HepG2 (cell line): ENCODE results near the gene SEC62.

Source experiments
- ERF ChIP-seq: IDR thresholded peaks from 2 replicates; pipeline ENCODE4 v1.6.1; 2018; ENCODE audit warnings: missing biosample characterization, missing genetic modification reagents
- ZNF747 ChIP-seq: sonication (generic); formaldehyde crosslinking; IDR thresholded peaks from 2 replicates; pipeline ENCODE4 v1.8.1; 2023; ENCODE audit warnings: missing genetic modification reagents, mild to moderate bottlenecking, borderline replicate concordance
- TF ChIP-seq, protein P1 (sequence below), 2 experiments: fragments of 450-650 bp in 1 of 2; sonication (generic) in 1 of 2; formaldehyde crosslinking in 1 of 2; IDR thresholded peaks; 2 replicates each; pipeline versions ENCODE4 v1.6.1 to v1.8.0; 2016 to 2022; ENCODE audit warnings: antibody characterized with exemption in 1 of 2, mild to moderate bottlenecking in 1 of 2, missing genetic modification reagents in 1 of 2

DNA sequence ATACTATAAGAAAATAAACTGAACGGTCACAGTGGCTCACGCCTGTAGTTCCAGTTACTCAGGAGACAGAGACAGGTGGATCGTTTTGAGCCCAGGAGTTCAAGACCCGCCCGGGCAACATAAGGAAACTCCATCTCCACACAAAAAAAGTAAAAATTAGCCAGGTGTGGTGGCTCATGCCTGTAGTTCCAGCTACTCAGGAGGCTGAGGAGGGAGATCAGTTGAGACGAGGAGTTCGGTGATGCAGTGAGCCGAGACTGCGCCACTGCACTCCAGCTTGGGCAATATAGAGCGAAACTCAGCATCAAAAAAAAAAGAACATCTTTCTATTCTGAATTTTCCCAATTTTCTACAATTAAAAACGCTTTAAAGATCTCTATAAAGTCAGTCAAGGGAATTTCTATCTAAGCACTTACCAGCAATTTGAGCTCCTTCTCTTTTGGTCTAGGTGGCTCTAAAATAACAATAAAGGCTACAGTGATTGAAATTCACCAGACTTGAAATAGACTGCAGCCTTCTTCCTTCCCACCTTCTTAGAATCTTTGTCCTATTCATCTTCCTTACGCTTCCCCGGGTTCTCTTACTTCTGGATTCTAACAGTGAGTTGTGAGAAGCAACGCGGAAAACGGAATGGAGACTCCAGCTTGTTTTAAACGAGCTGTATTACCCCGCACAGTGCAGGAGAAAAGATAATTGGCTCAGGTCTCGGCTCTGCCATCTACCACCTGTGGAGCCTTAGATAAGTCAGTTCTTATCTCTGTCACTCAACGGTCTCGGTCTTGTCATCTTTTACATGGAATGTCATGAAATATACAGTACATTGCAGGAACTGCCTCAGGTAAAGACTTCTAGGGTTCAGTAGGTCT is 812 bp upstream of the SEC62 start:
- TF ChIP-seq ZNF747: no peak
- no peak for TF ChIP-seq ERF (CRISPR knock-in tag)
- TF ChIP-seq, protein P1, sequence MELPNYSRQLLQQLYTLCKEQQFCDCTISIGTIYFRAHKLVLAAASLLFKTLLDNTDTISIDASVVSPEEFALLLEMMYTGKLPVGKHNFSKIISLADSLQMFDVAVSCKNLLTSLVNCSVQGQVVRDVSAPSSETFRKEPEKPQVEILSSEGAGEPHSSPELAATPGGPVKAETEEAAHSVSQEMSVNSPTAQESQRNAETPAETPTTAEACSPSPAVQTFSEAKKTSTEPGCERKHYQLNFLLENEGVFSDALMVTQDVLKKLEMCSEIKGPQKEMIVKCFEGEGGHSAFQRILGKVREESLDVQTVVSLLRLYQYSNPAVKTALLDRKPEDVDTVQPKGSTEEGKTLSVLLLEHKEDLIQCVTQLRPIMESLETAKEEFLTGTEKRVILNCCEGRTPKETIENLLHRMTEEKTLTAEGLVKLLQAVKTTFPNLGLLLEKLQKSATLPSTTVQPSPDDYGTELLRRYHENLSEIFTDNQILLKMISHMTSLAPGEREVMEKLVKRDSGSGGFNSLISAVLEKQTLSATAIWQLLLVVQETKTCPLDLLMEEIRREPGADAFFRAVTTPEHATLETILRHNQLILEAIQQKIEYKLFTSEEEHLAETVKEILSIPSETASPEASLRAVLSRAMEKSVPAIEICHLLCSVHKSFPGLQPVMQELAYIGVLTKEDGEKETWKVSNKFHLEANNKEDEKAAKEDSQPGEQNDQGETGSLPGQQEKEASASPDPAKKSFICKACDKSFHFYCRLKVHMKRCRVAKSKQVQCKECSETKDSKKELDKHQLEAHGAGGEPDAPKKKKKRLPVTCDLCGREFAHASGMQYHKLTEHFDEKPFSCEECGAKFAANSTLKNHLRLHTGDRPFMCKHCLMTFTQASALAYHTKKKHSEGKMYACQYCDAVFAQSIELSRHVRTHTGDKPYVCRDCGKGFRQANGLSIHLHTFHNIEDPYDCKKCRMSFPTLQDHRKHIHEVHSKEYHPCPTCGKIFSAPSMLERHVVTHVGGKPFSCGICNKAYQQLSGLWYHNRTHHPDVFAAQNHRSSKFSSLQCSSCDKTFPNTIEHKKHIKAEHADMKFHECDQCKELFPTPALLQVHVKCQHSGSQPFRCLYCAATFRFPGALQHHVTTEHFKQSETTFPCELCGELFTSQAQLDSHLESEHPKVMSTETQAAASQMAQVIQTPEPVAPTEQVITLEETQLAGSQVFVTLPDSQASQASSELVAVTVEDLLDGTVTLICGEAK (IDR thresholded peaks at IDR 0.05): no peak
- TF ChIP-seq, protein P1 (CRISPR knock-in tag; IDR thresholded peaks at IDR 0.05): no peak
